Endothelial cell of umbilical vein (primary cell): ENCODE data around the gene GPAT3. TPM values are rescaled to one million over a fixed set of nuclear protein-coding genes. Genes with fewer than 3 reads are reported as not detected.

ENCODE experiments used
- BruUV-seq: library from RNA; stranded (reverse); fragments of 400-500 nt; replicated peaks from 2 replicates; lab custom pipeline; 2021; lab: Mats Ljungman, UMichigan
- CTCF ChIA-PET: fragments of 300-600, 350-600 bp; sonication (Branson Sonifier 250); formaldehyde crosslinking; loops from one replicate; lab custom pipeline; 2021; ENCODE audit warnings: antibody characterized with exemption, inconsistent platforms; lab: Charles Lee
- POLR2A ChIA-PET: fragments of 300-600, 350-600 bp; sonication (Branson Sonifier 250); formaldehyde crosslinking; loops from one replicate; lab custom pipeline; 2021; ENCODE audit warnings: antibody characterized with exemption, inconsistent platforms; lab: Charles Lee
- DNase-seq: peaks from one replicate; pipeline ENCODE4 v3.0.0-alpha.2; 2011; ENCODE audit warnings: low read depth, low spot score
- FAIRE-seq: peaks from 2 replicates; lab custom pipeline; 2011; peaks lifted over from hg19 to GRCh38; lab: Jason Lieb, UNC
- H2AFZ ChIP-seq: 2 replicates; pipeline ENCODE4 v1.6.0; 2012; ENCODE audit warnings: low read depth, low read length, control low read depth, inconsistent platforms
- H3K27ac ChIP-seq: 2 replicates; pipeline ENCODE4 v1.5.1; 2011; ENCODE audit warnings: low read depth, mild to moderate bottlenecking, control low read depth, low read length, moderate library complexity; ENCODE audit not compliant: insufficient read depth
- H3K27me3 ChIP-seq, 2 experiments: 2 replicates each; pipeline versions ENCODE4 v1.6.0 to v1.6.1; 2011; ENCODE audit warnings: low read length in 2 of 2, mixed read lengths in 1 of 2; ENCODE audit not compliant: control insufficient read depth in 2 of 2, insufficient read depth in 2 of 2
- H3K36me3 ChIP-seq, 2 experiments: 2 replicates in 1 of 2; 3 replicates in 1 of 2; pipeline ENCODE4 v1.5.1; 2011; ENCODE audit warnings: low read length in 2 of 2, mild to moderate bottlenecking in 1 of 2, moderate library complexity in 1 of 2; ENCODE audit not compliant: control insufficient read depth in 2 of 2, insufficient read depth in 2 of 2; ENCODE audit errors: extremely low read depth in 1 of 2
- H3K4me1 ChIP-seq: 3 replicates; pipeline ENCODE4 v1.5.1; 2011; ENCODE audit warnings: mild to moderate bottlenecking, low read length; ENCODE audit not compliant: control insufficient read depth, insufficient read depth; ENCODE audit errors: extremely low read depth
- H3K4me2 ChIP-seq: 2 replicates; pipeline ENCODE4 v1.6.1; 2011; ENCODE audit warnings: low read length, control low read depth, mixed read lengths; ENCODE audit not compliant: insufficient read depth
- H3K4me3 ChIP-seq, 3 experiments: fragments of 200-600 bp in 1 of 3; sonication (generic), shearing (Covaris generic) in 1 of 3; replicated peaks in 1 of 3; 2 replicates each; pipeline ENCODE4 v1.5.1; 2011 to 2016; ENCODE audit warnings: control low read depth in 3 of 3, low read length in 3 of 3, mild to moderate bottlenecking in 2 of 3, inconsistent platforms in 1 of 3, low read depth in 1 of 3, moderate library complexity in 1 of 3; ENCODE audit not compliant: insufficient read depth in 1 of 3
- H3K79me2 ChIP-seq: 2 replicates; pipeline ENCODE4 v1.6.0; 2012; ENCODE audit warnings: low read length, inconsistent platforms; ENCODE audit not compliant: control insufficient read depth, insufficient read depth
- H3K9ac ChIP-seq: replicated peaks from 2 replicates; pipeline ENCODE3; 2011; ENCODE audit warnings: low read length, control low read depth; ENCODE audit not compliant: insufficient read depth; ENCODE audit errors: extremely low read depth
- H3K9me1 ChIP-seq: replicated peaks from 3 replicates; pipeline ENCODE4 v1.6.0; 2011; ENCODE audit warnings: mild to moderate bottlenecking, low read length; ENCODE audit not compliant: control insufficient read depth, insufficient read depth; ENCODE audit errors: extremely low read depth
- H3K9me3 ChIP-seq: replicated peaks from 2 replicates; pipeline ENCODE4 v1.5.1; 2012; ENCODE audit warnings: low read length, inconsistent platforms; ENCODE audit not compliant: control insufficient read depth, insufficient read depth
- H4K20me1 ChIP-seq: replicated peaks from 2 replicates; pipeline ENCODE3; 2011; ENCODE audit warnings: mild to moderate bottlenecking, low read length; ENCODE audit not compliant: control insufficient read depth, insufficient read depth; ENCODE audit errors: extremely low read depth
- EZH2 ChIP-seq: IDR thresholded peaks from 2 replicates; pipeline ENCODE4 v1.6.1; 2012; ENCODE audit warnings: borderline replicate concordance, low read depth, mild to moderate bottlenecking, moderate library complexity, low read length, inconsistent platforms; ENCODE audit not compliant: severe bottlenecking
- FOS ChIP-seq: IDR thresholded peaks from 2 replicates; pipeline ENCODE4 v1.6.1; 2011; ENCODE audit warnings: mild to moderate bottlenecking, low read length, moderate library complexity, borderline replicate concordance; ENCODE audit not compliant: insufficient read depth
- GATA2 ChIP-seq: IDR thresholded peaks from 2 replicates; pipeline ENCODE4 v1.7.0; 2011; ENCODE audit warnings: low read depth, mild to moderate bottlenecking, moderate library complexity, mixed read lengths, low read length; ENCODE audit not compliant: insufficient read length, insufficient read depth
- JUN ChIP-seq: IDR thresholded peaks from 2 replicates; pipeline ENCODE4 v1.6.1; 2011; ENCODE audit warnings: borderline replicate concordance, low read depth; ENCODE audit not compliant: insufficient read length, insufficient read depth
- MAX ChIP-seq: IDR thresholded peaks from 2 replicates; pipeline ENCODE4 v1.6.1; 2011; ENCODE audit not compliant: insufficient read depth, insufficient read length
- MYC ChIP-seq: IDR thresholded peaks from one replicate; pipeline ENCODE4 v1.6.1; 2011; ENCODE audit warnings: mild to moderate bottlenecking, low read depth, low read length
- POLR2A ChIP-seq: IDR thresholded peaks from 2 replicates; pipeline ENCODE4 v1.6.1; 2012; ENCODE audit warnings: low read depth, mild to moderate bottlenecking, control low read depth, low read length
- POLR2AphosphoS5 ChIP-seq: IDR thresholded peaks from 2 replicates; pipeline ENCODE4 v1.6.1; 2012; ENCODE audit warnings: low read depth, mild to moderate bottlenecking, control low read depth, low read length, moderate library complexity; ENCODE audit not compliant: insufficient read depth
- dilution Hi-C: fragments of 300-500 bp; cut with MboI; formaldehyde crosslinking; loops from one replicate; pipeline ENCODE4 v1.15.0; 2019; ENCODE audit warnings: low sequenced_read_pairs; ENCODE audit not compliant: extremely low pct_ligation_motif_present
- intact Hi-C: fragments of 100-400 bp; cut with micrococcal nuclease; formaldehyde crosslinking; loops from one replicate; pipeline ENCODE4 v1.10.0; 2022
- polyA plus RNA-seq, 4 experiments: library from polyadenylated mRNA; depleted of rRNA in 3 of 4; stranded (reverse) in 3 of 4; unstranded in 1 of 4; fragments of >200 nt; gene quantifications; 2 replicates each; pipeline versions ENCODE4 v1.2.1 to v1.2.3, GENCODE V29; 2011 to 2012; ENCODE audit warnings: missing spikeins in 1 of 4
- total RNA-seq: library from RNA; stranded (reverse); gene quantifications from 2 replicates; pipeline ENCODE4 v1.2.3, GENCODE V29; 2021
- TF ChIP-seq, protein P1 (sequence below), 2 donors: IDR thresholded peaks; 1 replicate in 1 of 2; 2 replicates in 1 of 2; pipeline ENCODE4 v1.5.1; 2011; ENCODE audit warnings: low read length in 2 of 2, mild to moderate bottlenecking in 2 of 2, moderate library complexity in 2 of 2, control low read depth in 1 of 2, inconsistent platforms in 1 of 2, low read depth in 1 of 2; ENCODE audit not compliant: insufficient read depth in 1 of 2; ENCODE audit errors: extremely low read depth in 1 of 2

Gene GPAT3
- total and polyA plus RNA-seq, 2 donors (not counting 3 experiments of a cell fraction or from before 2014, with no cell fraction given), result 0.36 to 2.1 TPM

- no peak for FAIRE-seq
- POLR2A ChIA-PET, result no interaction called here
- no peak overlapping the region for H3K27ac ChIP-seq
These were observed 53.4 kb downstream of the GPAT3 start for GRCh38 chr4:83589279-83589678.

More at GRCh38 chr4:83589279-83589678, 53.4 kb downstream of the GPAT3 start:
- no peak for DNase-seq
- H3K79me2 ChIP-seq, result no peaks in the 10 kb centered on the region
- H3K4me1 ChIP-seq, result no peaks in the 10 kb centered on the region
- BruUV-seq, result no TSS peak
- dilution Hi-C loops (no loop called here), intact Hi-C loops (no loop called here)
- no peaks in the 10 kb centered on the region for H3K27me3 ChIP-seq
- H3K9ac ChIP-seq, result no peak overlapping the region
- no peak overlapping the region for H3K4me2 ChIP-seq
- no peaks in the 10 kb centered on the region for H3K36me3 ChIP-seq
- no peaks in the 10 kb centered on the region for H4K20me1 ChIP-seq
- no peak overlapping the region for H2AFZ ChIP-seq
- CTCF ChIA-PET, result no interaction called here
- no peak for TF ChIP-seq FOS
- no peak for TF ChIP-seq JUN
- TF ChIP-seq MYC, result no peak
- TF ChIP-seq MAX, result no peak
- TF ChIP-seq, protein P1, sequence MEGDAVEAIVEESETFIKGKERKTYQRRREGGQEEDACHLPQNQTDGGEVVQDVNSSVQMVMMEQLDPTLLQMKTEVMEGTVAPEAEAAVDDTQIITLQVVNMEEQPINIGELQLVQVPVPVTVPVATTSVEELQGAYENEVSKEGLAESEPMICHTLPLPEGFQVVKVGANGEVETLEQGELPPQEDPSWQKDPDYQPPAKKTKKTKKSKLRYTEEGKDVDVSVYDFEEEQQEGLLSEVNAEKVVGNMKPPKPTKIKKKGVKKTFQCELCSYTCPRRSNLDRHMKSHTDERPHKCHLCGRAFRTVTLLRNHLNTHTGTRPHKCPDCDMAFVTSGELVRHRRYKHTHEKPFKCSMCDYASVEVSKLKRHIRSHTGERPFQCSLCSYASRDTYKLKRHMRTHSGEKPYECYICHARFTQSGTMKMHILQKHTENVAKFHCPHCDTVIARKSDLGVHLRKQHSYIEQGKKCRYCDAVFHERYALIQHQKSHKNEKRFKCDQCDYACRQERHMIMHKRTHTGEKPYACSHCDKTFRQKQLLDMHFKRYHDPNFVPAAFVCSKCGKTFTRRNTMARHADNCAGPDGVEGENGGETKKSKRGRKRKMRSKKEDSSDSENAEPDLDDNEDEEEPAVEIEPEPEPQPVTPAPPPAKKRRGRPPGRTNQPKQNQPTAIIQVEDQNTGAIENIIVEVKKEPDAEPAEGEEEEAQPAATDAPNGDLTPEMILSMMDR (IDR thresholded peaks at IDR 0.05; ENCODE audit: extremely low read depth in 1 of 2, insufficient read depth in 1 of 2, low read depth in 1 of 2, low read length in 2 of 2), result no peak
- TF ChIP-seq GATA2, result no peak
- no peak for TF ChIP-seq POLR2AphosphoS5
- TF ChIP-seq POLR2A, result no peak
- no peak for TF ChIP-seq EZH2
- H3K9me3 ChIP-seq, result no peaks in the 10 kb centered on the region
- no peaks in the 10 kb centered on the region for H3K9me1 ChIP-seq
- no peak overlapping the region for H3K4me3 ChIP-seq
